GM18951 (cell line): Measurements from ENCODE around the gene CCDC157.
"Not testable (repeated sequence)": the region's sequence is repeated elsewhere in the genome, so short reads cannot be mapped to it uniquely, and the experiment has no call there.

Experiments used
- POLR2A ChIP-seq: IDR thresholded peaks from 4 replicates; pipeline ENCODE4 v1.6.1; 2011; ENCODE audit warnings: mild to moderate bottlenecking; ENCODE audit not compliant: insufficient read length, insufficient read depth; ENCODE audit errors: extremely low read depth
- in situ Hi-C: fragments of 300-500 bp; cut with MboI; formaldehyde crosslinking; loops from one replicate; pipeline ENCODE4 v1.12.0; 2022; ENCODE audit warnings: low sequenced_read_pairs, mixed read lengths, inconsistent platforms; ENCODE audit not compliant: unreplicated experiment

The CCDC157 gene

DNA sequence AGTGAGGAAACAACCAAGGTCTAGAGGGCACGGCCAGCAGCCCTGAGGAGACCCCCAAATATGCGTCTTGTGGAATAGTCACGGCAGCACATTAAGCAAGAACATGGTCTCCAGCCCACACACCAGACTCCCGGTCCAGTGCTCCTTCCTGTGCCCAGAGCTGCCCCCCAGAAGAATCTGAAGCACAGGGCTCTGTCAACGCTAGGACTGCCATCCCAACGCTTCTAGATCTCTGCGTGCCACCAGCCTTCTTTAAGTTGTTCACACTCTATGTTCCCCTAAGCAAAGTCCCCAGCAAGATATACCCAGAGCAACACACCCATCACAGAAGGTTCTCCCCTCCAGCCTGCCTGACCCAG lies 36.5 kb downstream of the CCDC157 start:
- in situ Hi-C loops: loop anchor here (10.0 to 25.0 kb wide), 2 partner anchors 92 to 281 kb away; no protein-coding TSS in a partner anchor
- TF ChIP-seq POLR2A: no peak

DNA sequence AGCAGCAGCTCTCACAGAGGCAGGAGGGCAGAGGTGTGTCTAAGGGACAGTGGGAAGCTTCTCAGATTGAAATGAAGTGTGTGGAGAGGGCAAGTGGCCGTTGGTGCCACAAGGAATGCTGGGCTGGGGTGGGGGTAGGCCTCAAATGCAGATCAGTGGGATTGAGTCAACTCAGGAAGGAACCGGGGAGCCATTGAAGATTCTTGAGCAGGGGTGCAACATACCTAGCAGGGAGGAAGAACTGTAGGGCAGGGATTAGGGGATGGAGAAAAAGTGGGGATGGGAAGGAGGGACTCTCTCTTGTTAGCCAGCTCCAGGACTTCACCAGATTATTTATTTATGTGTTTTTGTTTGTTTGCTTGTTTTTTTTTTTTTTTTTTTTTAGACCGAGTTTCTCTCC lies 37.1 kb downstream of the CCDC157 start:
- TF ChIP-seq POLR2A: no peak
- in situ Hi-C loops: loop anchor here (10.0 to 25.0 kb wide), 2 partner anchors 91 to 282 kb away; no protein-coding TSS in a partner anchor

GRCh38 chr22:30396871-30397655 lies 40.3 kb downstream of the CCDC157 start, which contains the start of gene SEC14L2:
TSS of gene SEC14L2 (plus strand) at chr22:30397018. CDS start at chr22:30397117, 99 bp downstream.
- in situ Hi-C loops: loop anchor here (10.0 to 25.0 kb wide), 2 partner anchors 88 to 285 kb away; no protein-coding TSS in a partner anchor
- peak; percentile 26 for TF ChIP-seq POLR2A

- TF ChIP-seq POLR2A: no peak
- in situ Hi-C loops: loop anchor here (10.0 to 25.0 kb wide), 2 partner anchors 87 to 286 kb away; no protein-coding TSS in a partner anchor
These were observed 41.1 kb downstream of the CCDC157 start for GRCh38 chr22:30397656-30398635.

DNA sequence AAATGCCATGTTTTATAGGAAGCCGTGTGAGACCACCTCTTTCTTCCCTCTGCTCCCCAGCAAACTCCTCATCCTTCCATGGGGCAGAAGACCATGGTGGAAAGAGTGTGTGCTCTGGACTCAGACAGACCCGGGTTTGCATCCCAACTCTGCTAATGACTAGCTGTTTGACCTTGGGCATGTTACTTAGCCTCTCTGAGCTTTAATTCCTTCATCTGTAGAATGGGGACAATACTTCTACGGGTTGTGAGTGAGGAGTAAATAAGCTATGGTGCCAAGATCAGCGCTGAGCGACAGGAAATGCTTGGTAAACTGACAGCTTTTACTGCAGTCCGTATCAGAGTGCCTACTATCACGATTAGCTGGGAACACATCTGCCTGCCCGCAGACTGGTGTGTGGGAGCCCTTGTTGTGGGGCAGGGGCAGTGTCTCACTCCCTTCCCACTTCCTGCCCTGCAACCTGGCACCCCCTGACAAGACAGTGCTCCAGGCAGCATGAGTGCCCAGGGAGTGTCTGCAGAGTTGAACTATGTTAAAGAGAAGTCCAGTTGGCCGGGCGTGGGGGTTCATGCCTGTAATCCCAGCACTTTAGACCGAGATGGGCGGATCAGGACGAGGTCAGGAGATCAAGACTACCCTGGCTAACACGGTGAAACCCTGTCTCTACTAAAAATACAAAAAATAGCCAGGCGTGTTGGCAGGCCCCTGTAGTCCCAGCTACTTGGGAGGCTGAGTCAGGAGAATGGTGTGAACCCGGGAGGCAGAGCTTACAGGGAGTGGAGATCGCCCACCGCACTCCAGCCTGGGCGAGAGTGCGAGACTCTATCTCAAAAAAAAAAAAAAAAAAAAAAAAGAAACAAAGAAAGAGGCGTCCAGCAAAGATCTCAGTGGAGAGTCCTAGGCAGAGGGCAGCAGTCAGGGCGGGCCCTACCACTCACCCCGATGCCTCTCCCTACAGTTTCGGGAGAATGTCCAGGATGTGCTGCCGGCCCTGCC lies 42.2 kb downstream of the CCDC157 start:
- no peak for TF ChIP-seq POLR2A
- in situ Hi-C loops: loop anchor here (10.0 to 25.0 kb wide), 2 partner anchors 86 to 287 kb away; no protein-coding TSS in a partner anchor

GRCh38 chr22:30399718-30400117 lies 42.9 kb downstream of the CCDC157 start:
- in situ Hi-C loops: loop anchor here (10.0 to 25.0 kb wide), 2 partner anchors 85 to 287 kb away; no protein-coding TSS in a partner anchor

DNA sequence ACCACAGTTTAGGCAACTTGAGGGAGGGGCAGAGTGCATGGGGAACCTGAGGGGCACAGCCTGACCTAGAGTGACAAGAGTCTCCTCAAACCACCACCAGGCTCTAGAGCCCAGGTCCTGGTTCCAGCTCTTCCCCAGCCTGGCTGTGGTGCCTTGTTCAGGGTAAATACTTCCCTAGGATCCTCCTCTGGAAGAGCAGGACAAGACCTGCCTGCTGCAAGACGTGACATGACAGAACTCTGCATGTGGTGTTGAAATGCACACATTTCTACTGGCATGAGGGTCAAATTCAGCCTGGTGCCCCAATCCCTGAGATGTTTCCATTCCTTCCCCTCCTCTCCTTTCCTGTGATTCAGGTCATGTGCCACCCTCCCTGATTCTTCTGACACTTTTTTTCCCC lies 43.4 kb downstream of the CCDC157 start:
- in situ Hi-C loops: no loop called here
- no peak for TF ChIP-seq POLR2A

More at GRCh38 chr22:30399718-30400117, 42.9 kb downstream of the CCDC157 start:
- no peak for TF ChIP-seq POLR2A

DNA sequence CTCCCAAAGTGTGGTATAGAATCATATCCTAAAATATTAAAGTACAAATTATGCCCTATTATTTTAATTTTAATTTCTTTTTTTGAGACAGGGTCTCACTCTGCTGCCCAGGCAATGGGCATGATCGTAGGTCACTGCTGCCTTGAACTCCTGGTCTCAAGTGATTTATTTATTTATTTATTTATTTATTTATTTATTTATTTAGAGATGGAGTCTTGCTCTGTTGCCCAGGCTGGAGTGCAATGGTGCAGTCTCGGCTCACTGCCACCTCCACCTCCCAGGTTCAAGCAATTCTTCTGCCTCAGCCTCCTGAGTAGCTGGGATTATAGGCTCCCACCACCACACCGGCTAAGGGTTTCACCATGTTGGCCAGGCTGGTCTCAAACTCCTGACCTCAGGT lies 44.2 kb downstream of the CCDC157 start:
- in situ Hi-C loops: not testable (repeated sequence)

DNA sequence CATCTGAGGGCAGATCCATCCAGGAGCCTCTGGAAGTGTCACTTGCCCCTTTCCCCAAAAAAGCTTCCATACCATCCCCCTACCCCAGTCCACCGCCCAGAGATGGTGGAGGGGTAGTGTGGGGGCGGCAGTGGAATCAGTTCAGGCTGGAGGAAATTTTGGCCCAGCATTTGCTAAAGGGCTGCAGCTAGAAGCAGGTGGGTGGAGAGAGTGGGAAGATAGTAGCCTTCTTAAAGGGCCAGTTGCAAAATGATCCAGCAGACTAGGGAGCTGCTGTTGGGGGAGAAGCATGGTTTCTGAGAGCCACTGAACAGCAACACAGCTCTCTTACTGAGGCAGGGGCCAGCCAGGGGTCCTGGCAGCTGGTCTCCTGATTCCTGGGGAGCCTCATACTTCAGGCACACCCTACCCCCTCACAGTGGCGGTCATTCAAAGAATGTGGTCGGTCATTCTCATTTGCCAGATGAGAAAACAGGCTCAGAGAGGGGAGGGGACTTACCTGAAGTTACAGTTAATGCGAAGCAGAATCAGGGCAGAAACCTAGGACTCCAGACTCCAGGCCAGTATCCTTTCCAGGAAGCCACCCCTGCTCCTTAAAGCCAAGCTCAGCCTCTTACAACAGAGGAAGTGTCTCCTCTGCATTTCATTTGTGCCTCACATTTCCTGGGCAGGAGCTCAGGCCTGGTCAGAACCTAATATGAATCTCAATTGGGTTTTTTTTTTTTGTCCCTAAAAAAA lies 45.4 kb downstream of the CCDC157 start:
- no peak for TF ChIP-seq POLR2A
- in situ Hi-C loops: no loop called here

- in situ Hi-C loops: not testable (repeated sequence)
These were observed 45.9 kb downstream of the CCDC157 start for GRCh38 chr22:30402766-30403104.

- in situ Hi-C loops: no loop called here
- no peak for TF ChIP-seq POLR2A
These were observed 47.5 kb downstream of the CCDC157 start for GRCh38 chr22:30404307-30404706.

DNA sequence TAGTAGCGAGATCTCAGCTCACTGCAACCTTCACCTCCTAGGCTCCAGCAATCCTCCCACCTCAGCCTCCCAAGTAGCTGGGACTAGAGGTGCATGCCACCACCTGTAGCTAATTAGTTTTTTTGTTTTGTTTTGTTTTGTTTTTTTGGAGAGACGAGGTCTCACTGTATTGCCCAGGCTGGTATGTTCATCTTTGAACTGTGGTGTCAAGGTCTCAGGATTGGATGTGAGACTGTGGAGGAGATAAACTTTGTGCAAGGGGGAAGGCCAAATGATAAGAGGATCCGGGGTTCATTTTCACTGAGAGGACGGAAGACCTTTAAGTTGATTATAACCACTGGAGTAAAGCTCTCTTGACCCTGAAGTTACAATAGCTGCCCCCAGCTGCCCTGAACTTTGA lies 48.9 kb downstream of the CCDC157 start:
- TF ChIP-seq POLR2A: no peak
- in situ Hi-C loops: no loop called here

- no peak for TF ChIP-seq POLR2A
- in situ Hi-C loops: no loop called here
These were observed 49.6 kb downstream of the CCDC157 start for GRCh38 chr22:30406400-30406799.
